Activated B cell treated with CpG ODN at 0.5 μM for 24 hours (primary cell): Measurements from ENCODE around the gene ASB1. TPM values are rescaled to one million over a fixed set of nuclear protein-coding genes. Genes with fewer than 3 reads are reported as not detected.

Source experiments
- ATAC-seq: fragments of 200-7000 bp; cut with Tn5 transposase; one replicate; pipeline ENCODE4 v1.10.0; 2021; ENCODE audit warnings: low read depth, mild to moderate bottlenecking, moderate library complexity
- CTCF ChIA-PET: fragments of 350-600 bp; sonication (Branson Sonifier 250); formaldehyde crosslinking; loops from one replicate; lab custom pipeline; 2021; ENCODE audit warnings: antibody characterized with exemption; lab: Charles Lee
- POLR2A ChIA-PET: fragments of 350-600 bp; sonication (Branson Sonifier 250); formaldehyde crosslinking; loops from one replicate; lab custom pipeline; 2021; ENCODE audit warnings: antibody characterized with exemption; lab: Charles Lee
- DNase-seq: peaks from one replicate; pipeline ENCODE4 v3.0.0; 2022
- H3K27ac Mint-ChIP-seq: one replicate; pipeline ENCODE4 v1.8.0; 2020; ENCODE audit warnings: mixed read lengths
- H3K27me3 Mint-ChIP-seq: one replicate; pipeline ENCODE4 v1.8.0; 2021; ENCODE audit warnings: mixed read lengths
- H3K36me3 Mint-ChIP-seq: one replicate; pipeline ENCODE4 v1.8.0; 2021; ENCODE audit warnings: low read depth, mixed read lengths
- H3K4me1 Mint-ChIP-seq: one replicate; pipeline ENCODE4 v1.8.0; 2021; ENCODE audit warnings: mixed read lengths
- H3K4me3 Mint-ChIP-seq: one replicate; pipeline ENCODE4 v1.8.0; 2020; ENCODE audit warnings: mild to moderate bottlenecking, mixed read lengths
- H3K9me3 Mint-ChIP-seq: one replicate; pipeline ENCODE4 v1.8.0; 2020; ENCODE audit warnings: mixed read lengths
- CTCF ChIP-seq: fragments of 200-600 bp; IDR thresholded peaks from one replicate; pipeline ENCODE4 v1.8.0; 2022; ENCODE audit warnings: antibody characterized with exemption, mild to moderate bottlenecking
- intact Hi-C: fragments of 100-400 bp; cut with micrococcal nuclease; formaldehyde crosslinking; loops from one replicate; pipeline ENCODE4 v1.15.1; 2024
- total RNA-seq: library from RNA; stranded (reverse); gene quantifications from 2 replicates; pipeline ENCODE4 v1.2.3, GENCODE V29; 2022

ASB1 gene
- total RNA-seq, 1 donor from 2014 or later, result 49.8 TPM

- Mint-ChIP-seq H3K9me3 (peaks cover 12% of the 10 kb centered on the region), H3K27me3 (peaks cover 1% of the 10 kb centered on the region), H3K4me1 (no peaks in the 10 kb centered on the region), H3K36me3 (peaks cover 7% of the 10 kb centered on the region), H3K4me3 (no peak overlapping the region), H3K27ac (no peak overlapping the region)
- ChIA-PET CTCF (no interaction called here), POLR2A (no interaction called here)
- no peak for DNase-seq
- no peak for ATAC-seq
- intact Hi-C loops, result no loop called here
- TF ChIP-seq CTCF, result no peak
Observed at GRCh38 chr2:238415036-238415764, 11.5 kb upstream of the ASB1 start.

- Mint-ChIP-seq H3K4me3 (no peak overlapping the region), H3K36me3 (peaks cover 7% of the 10 kb centered on the region), H3K27ac (no peak overlapping the region), H3K9me3 (peaks cover 12% of the 10 kb centered on the region), H3K27me3 (peaks cover 1% of the 10 kb centered on the region), H3K4me1 (no peaks in the 10 kb centered on the region)
- DNase-seq, result no peak
- ChIA-PET POLR2A (no interaction called here), CTCF (no interaction called here)
- intact Hi-C loops, result no loop called here
- TF ChIP-seq CTCF, result no peak
- ATAC-seq, result no peak
Observed at GRCh38 chr2:238415893-238416292, 10.8 kb upstream of the ASB1 start.

GRCh38 chr2:238418196-238418998 is 8.3 kb upstream of the ASB1 start:
- Mint-ChIP-seq H3K9me3 (peaks cover 12% of the 10 kb centered on the region), H3K4me1 (no peaks in the 10 kb centered on the region), H3K4me3 (no peak overlapping the region), H3K27me3 (peaks cover 1% of the 10 kb centered on the region), H3K36me3 (peaks cover 7% of the 10 kb centered on the region), H3K27ac (no peak overlapping the region)
- ChIA-PET POLR2A (no interaction called here), CTCF (no interaction called here)
- ATAC-seq (no peak), DNase-seq (no peak)
- no peak for TF ChIP-seq CTCF
- intact Hi-C loops, result no loop called here

- ATAC-seq (no peak), DNase-seq (no peak)
- Mint-ChIP-seq H3K27me3 (peaks cover 1% of the 10 kb centered on the region), H3K36me3 (peaks cover 7% of the 10 kb centered on the region), H3K4me3 (no peak overlapping the region), H3K27ac (no peak overlapping the region), H3K9me3 (peaks cover 12% of the 10 kb centered on the region), H3K4me1 (no peaks in the 10 kb centered on the region)
- intact Hi-C loops, result no loop called here
- POLR2A ChIA-PET, result no interaction called here
- TF ChIP-seq CTCF, result no peak
- CTCF ChIA-PET, result no interaction called here
Observed at GRCh38 chr2:238418999-238419546, 7.7 kb upstream of the ASB1 start.

GRCh38 chr2:238420442-238420841 is 6.3 kb upstream of the ASB1 start:
- H3K4me1 Mint-ChIP-seq, result peaks cover 2% of the 10 kb centered on the region
- DNase-seq (no peak), ATAC-seq (no peak)
- H3K27ac Mint-ChIP-seq, result no peak overlapping the region
- TF ChIP-seq CTCF, result no peak
- peaks cover 1% of the 10 kb centered on the region for H3K27me3 Mint-ChIP-seq
- peaks cover 12% of the 10 kb centered on the region for H3K9me3 Mint-ChIP-seq
- ChIA-PET POLR2A (no interaction called here), CTCF (no interaction called here)
- H3K36me3 Mint-ChIP-seq, result peaks cover 7% of the 10 kb centered on the region
- intact Hi-C loops, result loop anchor here (10.0 kb wide), 2 partner anchors 456 to 1336 kb away; partner anchors contain the start of genes COPS8 and UBE2F
- no peak overlapping the region for H3K4me3 Mint-ChIP-seq
